NCI-H345 treated with DMSO at 0.1 percent for 48 hours (cell line): ENCODE measurements around the gene IL32.

ENCODE experiments used
- DNase-seq: peaks from one replicate; lab custom pipeline; 2025; ENCODE audit not compliant: unreplicated experiment; lab: John Stamatoyannopoulos, UW

Gene IL32

DNA sequence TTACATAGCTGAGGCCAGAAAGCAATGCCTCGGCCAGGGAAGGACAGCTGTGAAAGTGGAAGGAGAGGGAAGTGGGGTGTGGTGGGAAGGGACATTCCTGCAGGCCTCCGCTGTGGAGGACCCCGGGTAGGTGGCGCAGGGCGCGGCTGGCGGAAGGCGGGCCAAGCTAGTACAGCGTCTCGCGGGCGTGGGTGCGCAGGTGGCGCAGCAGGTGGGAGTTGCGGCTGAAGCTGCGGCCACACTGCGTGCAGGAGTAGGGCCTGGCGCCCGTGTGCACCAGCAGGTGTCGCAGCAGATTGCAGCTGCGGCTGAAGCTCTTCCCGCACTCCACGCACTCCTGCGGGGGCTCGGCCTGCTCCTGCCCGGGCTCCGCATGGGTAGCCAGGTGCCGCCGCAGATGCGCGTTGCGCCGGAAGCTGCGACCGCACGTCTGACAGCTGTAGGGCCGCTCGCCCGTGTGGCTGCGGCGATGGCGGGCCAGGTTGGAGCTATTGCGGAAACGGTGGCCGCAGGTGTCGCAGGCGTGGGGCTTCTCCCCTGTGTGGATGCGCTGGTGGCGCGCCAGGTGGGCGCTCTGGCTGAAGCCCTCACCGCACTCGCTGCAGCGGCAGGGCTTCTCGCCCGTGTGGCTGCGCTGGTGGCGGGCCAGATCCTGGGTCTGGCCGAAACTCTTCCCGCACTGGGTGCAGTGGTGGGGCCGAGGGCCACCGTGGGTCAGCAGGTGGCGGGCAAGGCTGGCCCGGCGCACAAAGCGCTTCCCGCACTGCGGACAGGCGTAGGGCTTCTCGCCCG lies 23.7 kb downstream of the IL32 start:
- no peak for DNase-seq

DNA sequence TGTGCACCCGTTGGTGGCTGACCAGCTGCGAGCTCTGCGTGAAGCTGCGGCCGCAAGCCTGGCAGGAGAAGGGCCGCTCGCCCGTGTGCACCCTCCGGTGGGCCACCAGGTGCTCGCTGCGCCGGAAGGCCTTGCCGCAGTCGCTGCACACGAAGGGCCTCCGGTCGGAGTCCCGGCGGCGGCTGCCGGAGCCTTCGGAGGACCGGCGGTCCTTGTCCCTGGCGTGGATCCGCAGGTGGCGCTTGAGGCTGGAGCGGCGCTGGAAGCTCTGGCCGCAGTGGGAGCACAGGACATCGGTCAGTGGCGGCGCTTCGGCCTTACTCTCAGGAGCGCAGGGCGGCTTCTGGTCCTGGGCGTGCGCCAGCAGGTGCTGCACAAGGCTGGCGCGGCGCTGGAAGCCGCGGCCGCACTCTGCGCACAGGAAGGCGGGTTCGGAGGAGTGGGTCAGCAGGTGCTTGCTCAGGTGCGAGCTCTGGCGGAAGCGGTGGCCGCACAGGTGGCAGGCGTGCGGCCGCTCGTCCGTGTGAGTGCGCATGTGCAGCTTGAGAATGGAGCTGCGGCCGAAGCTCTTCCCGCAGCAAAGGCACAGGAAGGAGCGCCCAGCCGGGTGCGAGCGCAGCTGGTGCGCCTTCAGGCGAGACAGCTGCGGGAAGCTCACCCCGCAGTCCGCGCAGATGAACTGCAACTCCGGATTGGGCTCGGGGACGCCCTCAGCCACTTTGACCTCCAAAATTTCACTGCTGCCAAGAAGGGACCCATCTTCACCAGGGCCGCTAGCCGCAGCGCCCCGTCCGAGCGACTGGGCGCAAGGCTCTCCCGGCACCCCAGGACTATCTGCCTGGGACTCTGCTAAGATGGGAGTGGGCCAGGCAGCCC lies 24.5 kb downstream of the IL32 start:
- DNase-seq: no peak

DNA sequence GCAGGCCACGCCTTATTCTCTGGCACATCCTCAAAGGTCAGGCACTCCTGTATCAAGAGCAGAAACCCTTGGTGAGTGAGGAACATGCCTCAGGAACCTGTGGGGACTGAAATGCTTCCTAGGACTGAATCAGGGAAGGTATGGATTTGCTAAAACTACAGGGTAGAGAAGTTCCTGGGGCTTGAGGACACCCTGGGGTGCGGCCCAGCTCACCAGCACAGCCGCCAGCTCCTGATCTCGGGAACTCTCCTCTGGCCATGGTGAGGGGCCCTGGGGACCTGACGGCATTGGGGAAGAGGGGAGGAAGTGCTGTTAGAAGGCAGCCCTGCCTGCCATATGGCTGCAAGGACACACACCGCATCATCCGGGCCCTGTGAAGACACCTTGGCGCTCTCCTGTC lies 26.1 kb downstream of the IL32 start:
- DNase-seq: no peak

DNA sequence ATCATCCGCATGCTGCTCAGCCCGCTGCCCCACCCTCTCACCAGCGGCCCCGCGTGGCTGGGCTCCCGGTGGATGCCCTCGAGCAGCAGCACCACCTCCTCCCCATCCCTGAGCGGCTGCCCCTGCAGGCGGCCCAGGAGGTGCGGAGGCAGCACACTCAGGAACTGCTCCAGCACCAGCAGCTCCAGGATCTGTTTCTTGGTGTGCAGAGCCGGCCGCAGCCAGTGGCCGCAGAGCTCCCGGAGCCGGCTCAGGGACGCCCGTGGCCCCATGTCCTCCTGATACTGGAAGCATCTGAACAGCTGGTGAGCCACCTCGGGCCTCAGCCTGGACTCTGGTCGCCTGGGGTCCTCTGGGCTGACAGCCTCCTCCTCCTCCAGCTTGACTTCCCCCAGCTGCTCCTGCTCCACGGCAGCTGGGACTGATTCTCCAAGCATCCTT lies 27.1 kb downstream of the IL32 start:
- DNase-seq: no peak

DNA sequence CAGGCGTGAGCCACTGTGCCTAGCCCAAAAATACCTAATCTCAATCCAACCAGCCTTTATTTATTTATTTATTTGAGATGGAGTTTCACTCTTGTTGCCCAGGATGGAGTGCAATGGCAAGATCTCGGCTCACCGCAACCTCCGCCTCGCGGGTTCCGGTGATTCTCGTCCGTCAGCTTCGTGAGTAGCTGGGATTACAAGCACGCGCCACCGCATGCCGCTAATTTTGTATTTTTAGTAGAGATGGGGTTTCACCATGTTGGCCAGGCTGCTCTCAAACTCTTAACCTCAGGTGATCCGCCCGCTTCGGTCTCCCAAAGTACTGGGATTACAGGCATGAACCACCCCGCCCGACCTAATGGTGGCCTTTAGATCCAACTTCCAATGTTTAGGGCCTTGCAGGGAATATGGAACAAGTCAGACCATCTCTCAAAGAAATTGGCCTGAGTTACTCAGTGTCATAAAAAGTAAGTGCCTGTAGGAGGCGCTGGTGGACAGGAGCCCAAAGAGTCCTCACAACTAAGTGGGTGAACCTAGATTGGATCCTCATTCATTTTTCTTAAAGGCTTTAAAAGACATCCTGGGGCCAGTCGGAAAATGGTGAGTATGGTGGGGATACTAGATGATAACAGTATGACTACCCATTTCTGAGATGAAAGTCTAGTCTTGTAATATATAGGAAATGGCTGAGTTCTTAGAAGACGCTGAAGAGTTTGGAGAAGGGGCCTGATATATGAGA lies 29.0 kb downstream of the IL32 start:
- DNase-seq: peak; percentile 13

DNA sequence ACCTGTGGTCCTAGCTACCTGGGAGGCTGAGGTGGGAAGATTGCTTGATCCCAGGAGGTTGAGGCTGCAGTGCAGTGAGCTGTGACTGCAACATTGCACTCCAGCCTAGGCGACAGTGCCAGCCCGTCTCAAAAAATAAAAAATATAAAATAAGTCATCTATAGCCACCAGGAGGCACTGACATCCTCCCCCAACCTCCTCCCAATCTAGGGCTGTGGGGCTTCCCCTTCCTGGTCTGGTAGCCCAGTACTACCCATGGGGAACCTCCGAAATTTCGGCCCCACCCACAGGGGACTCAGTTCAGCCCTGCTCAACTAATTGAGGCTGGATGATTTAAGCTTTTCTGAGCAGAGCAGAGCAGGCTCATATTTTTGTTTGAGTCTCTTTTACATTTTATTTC lies 30.4 kb downstream of the IL32 start:
- no peak for DNase-seq

DNA sequence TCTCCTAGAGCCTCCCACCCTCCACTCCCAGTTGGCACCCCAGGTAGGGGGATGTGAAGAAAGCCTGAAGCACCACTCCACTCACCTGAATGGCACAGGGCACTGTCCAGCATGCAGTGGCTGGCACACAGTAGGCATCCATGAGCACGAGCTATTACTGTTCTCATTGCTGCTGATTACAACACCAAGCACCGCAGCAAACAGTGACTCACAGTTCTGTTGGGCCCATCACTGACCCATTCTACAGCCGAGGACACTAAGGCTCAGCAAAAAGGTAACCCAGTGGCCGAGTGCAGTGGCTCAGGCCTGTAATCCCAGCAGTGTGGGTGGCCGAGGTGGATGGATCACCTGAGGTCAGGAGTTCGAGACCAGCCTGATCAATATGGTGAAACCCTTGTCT lies 30.9 kb downstream of the IL32 start:
- DNase-seq: no peak

DNA sequence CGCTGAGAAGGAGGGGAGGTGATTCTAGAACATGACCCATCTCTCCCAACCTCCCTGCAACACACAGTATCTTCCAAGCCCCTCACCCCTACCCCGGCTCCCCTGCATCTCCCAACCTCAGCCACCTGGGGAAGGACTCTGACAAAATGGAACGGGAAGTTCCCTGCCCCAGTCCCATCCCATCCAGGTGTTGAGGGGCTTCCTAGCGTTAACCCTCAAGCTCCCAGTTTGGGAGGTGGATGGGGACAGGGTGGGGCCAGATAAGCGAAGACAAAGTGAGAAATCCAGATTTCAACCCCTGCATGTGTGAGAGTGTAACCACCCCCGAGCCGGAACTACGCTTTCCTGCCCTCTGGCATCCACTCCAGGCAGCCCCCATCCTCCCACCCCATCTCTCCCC lies 31.8 kb downstream of the IL32 start:
- no peak for DNase-seq

DNA sequence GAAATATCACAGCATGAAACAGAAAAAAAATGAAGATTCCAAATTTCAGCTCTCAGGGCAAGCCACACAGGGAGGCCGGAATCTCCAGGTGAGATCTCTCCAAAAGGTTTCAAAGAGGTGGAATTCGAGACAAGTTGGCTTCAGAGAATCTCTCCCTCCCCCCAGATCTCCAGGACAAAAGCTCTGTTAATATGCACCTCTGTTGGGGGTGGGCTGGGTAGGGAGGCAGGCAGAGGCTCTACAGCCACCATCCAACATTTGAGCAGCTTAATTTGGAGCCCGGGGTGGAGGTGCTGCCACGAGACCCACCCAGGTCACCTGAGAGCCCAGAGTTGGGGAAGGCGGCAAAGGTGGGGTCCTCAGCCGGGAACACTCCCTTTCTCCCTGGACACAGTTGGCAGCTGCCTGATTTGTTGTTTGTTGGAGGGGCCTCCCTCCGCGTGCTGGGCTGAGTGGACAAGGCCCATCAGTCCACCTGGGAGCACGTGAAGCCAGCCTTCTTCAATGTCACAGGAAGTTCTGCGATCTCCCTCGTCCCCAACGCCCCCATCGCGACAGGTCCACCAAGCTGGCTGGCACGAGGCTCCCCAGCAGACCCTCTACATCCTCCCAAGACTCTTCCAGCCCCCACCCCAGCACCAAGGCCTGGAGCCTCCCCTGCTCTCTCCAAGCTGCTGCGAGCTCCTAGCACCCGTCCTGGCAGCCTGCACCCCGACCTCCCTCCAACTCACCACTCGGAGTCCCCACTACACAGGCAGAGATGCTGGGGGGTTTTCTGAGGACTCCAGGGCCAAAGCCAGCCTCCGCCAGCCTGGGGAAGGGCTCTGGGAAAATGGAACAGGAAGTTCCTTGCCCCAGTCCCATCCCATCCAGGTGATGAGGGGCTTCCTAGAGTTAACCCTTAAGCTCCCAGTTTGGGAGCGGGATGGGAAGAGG lies 33.3 kb downstream of the IL32 start, which contains the start of gene ZSCAN10:
Gene ZSCAN10, minus strand, starts transcription at position 836 of the 936 bp plus-strand sequence. CDS start 6,357 bp downstream, outside the sequence.
- no peak for DNase-seq

DNA sequence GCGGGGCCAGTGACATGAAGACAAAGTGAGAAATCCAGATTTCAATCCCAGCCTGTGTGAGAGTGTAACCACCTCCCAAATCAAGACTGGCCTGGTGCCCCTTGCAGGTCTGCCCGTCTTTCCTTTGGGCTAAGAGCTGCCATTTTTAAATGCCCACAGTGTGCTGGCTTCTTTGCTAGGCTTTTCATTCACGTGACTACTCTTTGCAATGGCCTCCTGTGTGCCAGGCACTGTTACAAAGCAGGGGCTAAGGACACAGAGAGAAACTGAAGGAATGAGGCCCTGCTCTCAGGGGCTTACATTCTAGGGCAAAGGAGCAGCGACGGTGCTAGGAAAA lies 33.9 kb downstream of the IL32 start:
- no peak for DNase-seq

DNA sequence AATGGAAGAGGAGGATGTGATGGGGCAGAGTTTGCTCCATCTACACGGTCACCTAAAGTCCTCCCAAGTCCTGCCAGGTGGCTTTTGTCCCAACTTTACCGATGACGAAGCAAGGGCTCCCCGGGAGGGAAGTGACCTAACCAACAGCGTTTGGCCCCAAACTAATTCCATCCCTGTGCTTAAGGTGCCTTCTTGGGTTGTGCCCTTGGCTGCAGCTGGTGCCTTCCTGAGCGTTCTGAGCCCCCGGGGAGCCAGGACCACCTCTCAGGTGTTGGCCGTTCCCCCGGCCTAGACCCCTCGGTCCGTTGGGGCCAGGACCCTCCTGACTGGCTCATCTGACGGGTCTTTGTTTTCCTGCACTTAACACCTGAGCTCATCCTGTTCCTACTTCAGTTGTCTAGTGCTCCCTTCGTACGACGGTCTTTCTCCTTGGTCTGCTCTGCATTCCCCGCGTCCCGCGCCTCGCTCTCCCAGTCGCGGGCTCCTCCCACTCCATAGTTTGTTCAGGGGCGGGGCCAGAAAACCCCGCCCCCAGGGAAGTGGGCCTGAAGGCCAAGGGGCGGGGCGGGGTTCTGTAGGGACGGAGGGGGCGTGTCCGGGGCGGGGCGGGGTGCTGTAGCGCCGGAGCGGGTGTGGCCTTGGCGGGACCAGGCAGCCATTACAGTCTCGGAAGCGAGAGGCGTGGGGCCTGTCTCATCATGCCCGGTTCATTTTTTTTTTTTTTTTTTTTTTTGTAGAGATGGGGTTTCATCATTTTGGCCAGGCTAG lies 34.5 kb downstream of the IL32 start:
- DNase-seq: no peak

DNA sequence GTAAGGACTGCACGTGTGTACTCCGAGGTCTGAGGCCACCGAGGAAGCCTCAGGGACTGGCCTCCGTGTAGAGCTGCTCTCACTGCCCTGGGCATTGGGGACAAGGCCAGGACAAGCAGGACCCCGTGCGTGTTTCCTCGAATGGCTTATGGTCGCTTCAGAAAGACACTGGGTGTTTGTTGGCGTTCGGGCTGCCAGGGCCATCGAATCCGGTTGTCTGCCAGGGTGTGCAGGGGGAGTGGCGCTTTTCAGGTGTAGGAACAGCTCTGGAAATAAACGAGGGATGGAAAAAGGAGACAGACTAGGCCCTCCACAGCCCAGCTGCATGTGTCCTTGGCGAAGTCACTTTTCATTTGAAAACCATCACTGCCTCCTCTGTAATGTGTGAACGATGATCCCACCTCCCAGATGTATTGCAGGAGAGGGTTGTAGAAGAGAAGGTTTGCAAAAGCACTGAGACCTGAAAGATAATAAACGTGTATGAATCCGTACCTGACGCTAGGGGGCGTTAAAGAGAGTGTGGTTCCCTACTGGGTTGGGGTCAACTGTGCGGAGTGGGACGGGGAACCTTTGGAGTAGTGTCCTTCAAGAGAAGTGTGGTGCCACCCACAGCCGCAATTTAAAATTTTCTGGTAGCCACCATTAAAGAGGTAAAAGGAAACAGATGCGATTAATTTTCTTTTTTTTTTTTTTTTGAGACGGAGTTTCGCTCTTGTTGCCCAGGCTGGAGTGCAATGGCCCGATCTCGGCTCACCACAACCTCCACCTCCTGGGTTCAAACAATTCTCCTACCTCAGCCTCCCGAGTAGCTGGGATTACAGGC lies 35.8 kb downstream of the IL32 start:
- no peak for DNase-seq

DNA sequence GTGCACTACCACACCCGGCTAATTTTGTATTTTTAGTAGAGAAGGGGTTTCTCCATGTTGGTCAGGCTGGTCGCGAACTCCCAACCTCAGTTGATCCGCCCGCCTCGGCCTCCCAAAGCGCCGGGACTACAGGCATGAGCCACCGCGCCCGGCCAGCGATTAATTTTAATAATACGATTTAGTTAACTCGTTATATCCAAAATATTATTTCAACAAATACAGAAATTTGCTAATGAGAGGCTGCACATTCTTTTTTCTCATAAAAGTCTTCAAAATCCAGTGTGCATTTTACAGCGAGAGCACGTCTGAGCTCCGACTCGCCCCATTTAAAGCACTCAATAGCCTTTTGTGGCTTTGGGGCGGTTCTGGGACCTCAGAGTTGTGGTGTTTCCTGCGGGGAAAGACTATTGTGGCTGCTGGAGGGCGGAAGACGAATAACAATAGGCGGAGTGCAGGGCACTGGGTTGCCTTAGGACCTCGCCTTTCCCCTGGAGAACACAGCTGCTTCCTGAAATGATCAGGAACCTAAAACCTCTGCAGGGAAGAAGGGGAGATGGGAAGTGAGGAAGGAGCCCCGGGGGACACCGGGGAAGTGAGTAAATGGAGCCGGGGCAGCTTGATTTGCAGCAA lies 36.5 kb downstream of the IL32 start:
- DNase-seq: peak; percentile 29

DNA sequence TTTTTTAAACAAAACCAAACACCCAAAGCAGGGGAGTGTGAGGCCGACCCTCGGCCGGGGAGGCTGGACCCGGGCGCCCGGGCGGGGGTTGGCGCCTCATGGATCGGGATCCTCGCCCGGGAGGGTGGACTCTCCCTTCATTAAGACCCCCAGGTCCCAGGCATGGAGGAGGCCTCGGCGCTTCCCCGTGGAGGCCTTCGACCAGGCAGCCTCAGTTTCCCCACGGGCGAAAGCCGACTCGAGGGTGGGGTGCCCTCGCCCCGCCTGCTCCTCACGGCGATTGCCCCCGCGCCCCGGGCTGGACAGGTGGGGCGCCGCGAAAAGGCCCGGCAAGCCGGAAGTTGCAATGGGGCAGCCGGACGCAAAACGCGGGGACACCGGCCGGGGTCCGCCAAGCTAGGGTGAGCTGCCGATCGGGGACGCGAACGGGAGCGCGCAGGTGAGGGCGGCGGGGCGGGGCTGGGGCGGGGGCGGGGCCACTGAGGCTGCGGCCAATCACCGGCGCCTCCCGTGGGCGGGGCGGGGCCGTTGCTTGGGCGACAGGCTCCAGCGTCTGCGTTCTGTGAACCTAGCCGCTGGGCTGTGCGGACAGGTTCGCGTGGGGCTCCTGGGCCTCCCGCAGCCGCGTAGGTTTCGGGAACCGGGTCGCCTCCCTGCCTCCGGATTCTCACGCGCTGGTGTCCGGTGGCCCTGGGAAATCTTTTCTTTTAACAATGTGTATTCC lies 40.9 kb downstream of the IL32 start:
- DNase-seq: peak; percentile 88

DNA sequence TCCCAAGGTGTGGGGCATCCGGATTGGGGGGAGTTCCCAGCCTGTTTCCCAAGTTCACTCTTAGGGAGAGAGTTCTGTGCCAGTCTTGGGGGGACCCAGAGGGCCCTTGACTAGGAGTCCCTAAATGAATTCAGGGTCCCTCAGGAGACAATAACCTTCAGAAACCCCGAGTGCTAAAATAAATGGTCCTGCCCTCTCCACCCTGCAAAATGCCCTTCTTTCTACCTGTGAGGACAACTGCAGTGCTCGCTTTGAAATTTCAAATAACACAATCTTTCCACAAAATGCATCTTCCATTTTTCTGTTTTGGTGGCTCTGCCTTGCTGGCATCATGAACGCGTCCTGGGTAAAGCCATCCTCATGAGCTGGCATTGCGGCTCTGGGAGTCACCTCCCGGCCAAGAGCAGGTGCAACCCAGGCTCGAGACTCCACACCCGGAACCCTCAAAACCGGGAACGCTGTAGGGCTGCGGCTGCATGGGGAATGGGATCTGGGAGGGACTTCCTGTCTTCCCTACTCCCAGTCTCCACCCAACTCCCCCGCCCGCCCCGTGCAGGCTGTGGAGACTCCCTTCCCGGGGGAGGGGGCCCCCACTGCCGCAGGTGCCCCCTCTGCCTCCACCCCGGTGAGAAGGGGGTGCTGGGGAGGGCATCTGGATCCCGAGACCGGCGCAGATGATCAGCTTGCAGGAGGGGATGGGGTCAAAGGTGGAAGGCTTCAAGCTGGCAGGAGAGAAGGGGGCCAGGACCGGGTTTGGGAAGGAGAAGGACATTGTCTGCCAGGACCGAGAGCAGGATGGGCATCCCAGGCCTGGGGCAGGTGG lies 46.8 kb downstream of the IL32 start, which contains the start of gene ZNF205:
Gene ZNF205, plus strand, starts transcription at position 529 of the 823 bp plus-strand sequence. CDS start 845 bp downstream, outside the sequence.
- peak; percentile 65 for DNase-seq

DNA sequence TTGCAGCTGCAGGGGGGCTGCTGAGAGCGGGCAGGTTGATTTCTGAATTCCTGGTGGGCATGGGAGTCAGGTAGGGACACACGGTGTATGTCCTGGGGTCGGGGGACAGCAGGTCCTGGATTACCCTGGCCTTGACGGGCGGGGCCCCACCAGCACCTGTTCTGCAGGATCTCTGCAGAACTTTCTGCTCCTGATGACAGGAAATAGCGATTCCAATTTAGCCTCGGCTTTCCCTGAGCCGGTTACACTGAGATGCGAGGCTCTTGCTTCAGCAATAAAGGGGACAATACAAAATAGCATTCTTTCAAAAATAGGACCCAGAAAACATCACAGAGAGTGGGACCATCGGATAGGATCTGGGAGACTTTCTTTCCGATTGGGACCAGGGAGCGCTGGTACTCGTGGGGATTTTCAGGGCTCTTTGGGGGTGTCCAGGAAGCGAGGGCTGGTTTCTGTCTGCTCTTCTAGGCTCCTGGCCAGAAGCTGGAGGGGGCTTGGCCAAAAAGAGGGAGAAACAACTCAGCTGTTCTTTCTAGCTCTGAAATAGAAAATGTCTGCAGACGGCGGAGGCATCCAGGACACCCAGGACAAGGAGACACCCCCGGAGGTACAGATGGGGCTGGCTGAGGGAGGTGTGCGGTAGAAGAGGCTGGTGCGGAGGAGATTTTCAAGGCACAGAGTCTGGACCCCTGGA lies 47.6 kb downstream of the IL32 start:
- no peak for DNase-seq
